Fibroblast of mammary gland (primary cell): ENCODE data around the gene HDAC1.

Source experiments
- DNase-seq: peaks from one replicate; pipeline ENCODE4 v3.0.0-alpha.2; 2010; ENCODE audit warnings: low read depth
- H3K4me3 ChIP-seq: 2 replicates; pipeline ENCODE4 v1.5.1; 2011; ENCODE audit warnings: low read depth, mild to moderate bottlenecking, low read length, moderate library complexity; ENCODE audit not compliant: control insufficient read depth
- CTCF ChIP-seq: conservative IDR thresholded peaks from 2 replicates; pipeline ENCODE4 v1.5.1; 2011; ENCODE audit warnings: low read depth, low read length, inconsistent platforms; ENCODE audit not compliant: control insufficient read depth, insufficient read depth

Gene HDAC1

DNA sequence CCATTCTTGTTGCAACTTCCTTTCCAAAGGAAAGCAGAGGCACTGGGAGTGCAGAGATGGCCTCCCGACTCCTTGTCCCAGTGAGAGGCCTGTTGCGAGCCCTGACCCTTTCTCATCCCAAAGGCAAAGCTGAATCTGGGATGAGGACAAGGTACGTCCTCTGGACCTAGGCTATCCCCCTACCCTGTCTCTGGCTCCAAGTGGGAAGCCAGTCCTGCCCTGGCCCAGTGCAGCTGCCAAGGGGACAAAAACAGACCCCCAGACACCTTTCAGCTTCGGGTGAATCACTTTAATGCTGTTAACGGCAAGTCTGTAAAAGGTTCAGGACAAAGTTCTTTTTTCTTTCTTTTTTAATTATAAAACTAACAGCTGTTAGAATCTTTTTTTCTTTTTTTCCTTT is 73.0 kb downstream of the HDAC1 start:
- no peak for DNase-seq
- no peak for TF ChIP-seq CTCF
- H3K4me3 ChIP-seq = no peak overlapping the region

DNA sequence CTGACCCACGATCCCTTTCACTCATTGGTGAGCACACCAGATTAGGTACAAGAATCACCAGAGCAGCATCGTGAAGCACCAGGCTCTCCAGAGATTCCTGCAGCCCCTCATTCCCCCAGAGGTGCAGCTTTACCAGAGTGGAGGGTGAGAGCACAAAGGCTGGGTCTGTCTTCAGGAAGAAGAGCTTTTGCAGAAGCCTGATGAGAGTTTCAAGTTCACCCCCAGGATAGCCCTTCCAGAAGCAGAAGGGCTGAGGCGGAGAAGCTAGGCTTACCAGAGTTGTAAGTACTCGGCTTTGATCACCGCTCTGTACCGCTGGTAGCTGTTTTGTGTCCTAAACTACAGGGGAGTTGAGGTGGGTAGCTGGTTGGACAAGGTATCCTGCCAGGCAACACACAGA is 73.6 kb downstream of the HDAC1 start:
- no peak for DNase-seq
- no peak overlapping the region for H3K4me3 ChIP-seq
- TF ChIP-seq CTCF = no peak

DNA sequence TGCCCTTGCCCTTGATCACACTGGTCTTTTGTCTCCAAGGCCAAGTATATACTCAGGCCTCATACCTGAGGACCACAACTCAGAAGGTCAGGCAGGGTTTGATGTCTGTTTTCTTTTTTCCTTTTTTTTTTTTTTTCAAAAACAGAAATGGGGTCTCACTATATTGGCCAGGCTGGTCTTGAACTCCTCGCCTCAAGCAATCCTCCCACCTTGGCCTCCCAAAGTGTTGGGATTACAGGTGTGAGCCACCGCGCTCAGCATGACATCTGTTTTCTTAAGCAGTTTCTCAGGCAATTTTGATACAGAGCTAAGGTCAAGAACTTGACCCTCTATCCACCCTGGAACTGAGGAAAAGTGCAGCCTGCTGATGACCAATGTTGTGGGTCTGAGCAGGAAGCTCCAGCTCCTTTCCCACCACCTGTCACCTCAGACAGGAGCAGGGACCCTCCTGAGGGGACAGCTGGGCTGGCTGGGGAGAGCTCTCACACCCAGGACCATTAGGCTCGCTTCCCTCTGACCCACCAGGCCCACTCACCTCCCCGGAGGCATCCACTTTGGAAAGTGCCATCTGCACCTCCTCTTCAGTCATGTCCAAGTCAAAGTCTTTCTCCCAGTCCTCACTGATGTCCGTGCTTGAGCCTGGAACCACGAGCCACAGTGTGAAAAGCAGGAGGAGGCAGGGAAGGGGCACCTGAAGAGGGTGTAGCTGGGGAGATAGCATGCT is 76.2 kb downstream of the HDAC1 start:
- DNase-seq = no peak
- H3K4me3 ChIP-seq = no peak overlapping the region
- TF ChIP-seq CTCF = no peak

- H3K4me3 ChIP-seq = no peak overlapping the region
- no peak for TF ChIP-seq CTCF
- no peak for DNase-seq
These were observed 80.4 kb downstream of the HDAC1 start for GRCh38 chr1:32372149-32372756.

GRCh38 chr1:32373996-32374592 is 82.2 kb downstream of the HDAC1 start:
- no peak for DNase-seq
- no peak overlapping the region for H3K4me3 ChIP-seq
- TF ChIP-seq CTCF = no peak

GRCh38 chr1:32376199-32376598 is 84.3 kb downstream of the HDAC1 start:
- no peak overlapping the region for H3K4me3 ChIP-seq
- DNase-seq = no peak
- no peak for TF ChIP-seq CTCF
